Measurements from ENCODE around the gene SLC46A2. TPM values are rescaled to one million over a fixed set of nuclear protein-coding genes. Genes with fewer than 3 reads are reported as not detected.

Gene SLC46A2
- total RNA-seq, 1 experiment from 2014 or later: not detected

DNA sequence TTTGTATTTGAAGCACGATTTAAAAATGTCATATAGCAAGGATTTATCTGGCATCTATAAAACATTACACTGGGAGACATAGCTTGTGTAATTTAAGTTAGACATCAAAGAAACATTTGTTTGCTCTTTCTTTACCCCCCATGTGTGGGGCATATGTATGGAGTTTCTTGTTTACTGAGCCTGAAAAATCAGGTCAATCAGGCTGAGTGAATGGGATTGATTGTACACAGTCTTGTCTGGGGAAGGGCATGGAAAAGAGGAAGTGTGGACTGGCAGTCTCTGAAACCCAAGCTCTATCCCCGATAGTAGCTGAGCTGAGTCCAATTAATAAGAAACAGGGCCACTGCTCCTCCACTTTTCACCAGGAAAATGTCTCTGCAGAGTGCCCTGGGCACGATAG lies 49.4 kb downstream of the SLC46A2 start:
- ChIA-PET POLR2A (no interaction called here), CTCF (no interaction called here), RAD21 (ENCODE audit: low non-redundant PET in 1 of 2, low total read pairs in 2 of 2, uncharacterized antibody in 2 of 2, unreplicated experiment in 2 of 2) (no interaction called here)
- H3K36me3 ChIP-seq (ENCODE audit: control insufficient read depth in 1 of 2, insufficient read depth in 2 of 2, low read length in 2 of 2): no peaks in the 10 kb centered on the region
- no peak overlapping the region for H3K4me3 ChIP-seq (replicated peaks in 1 of 2; ENCODE audit: low read depth in 1 of 2, low read length in 2 of 2)
- no peaks in the 10 kb centered on the region for H3K9me3 ChIP-seq (ENCODE audit: control insufficient read depth in 1 of 2, insufficient read depth in 1 of 2, low read depth in 1 of 2, low read length in 2 of 2)
- no peaks in the 10 kb centered on the region for H3K27me3 ChIP-seq (ENCODE audit: insufficient read depth, low read length)
- H3K27ac ChIP-seq (ENCODE audit: low read depth, low read length): no peak overlapping the region
- H3K9me2 ChIP-seq (ENCODE audit: insufficient read depth): no peaks in the 10 kb centered on the region
- no peaks in the 10 kb centered on the region for H3K79me2 ChIP-seq (ENCODE audit: insufficient read depth, low read length)
- no peak for ATAC-seq
- H3K9ac ChIP-seq (ENCODE audit: low read length): no peak overlapping the region
- TF ChIP-seq, protein P1, sequence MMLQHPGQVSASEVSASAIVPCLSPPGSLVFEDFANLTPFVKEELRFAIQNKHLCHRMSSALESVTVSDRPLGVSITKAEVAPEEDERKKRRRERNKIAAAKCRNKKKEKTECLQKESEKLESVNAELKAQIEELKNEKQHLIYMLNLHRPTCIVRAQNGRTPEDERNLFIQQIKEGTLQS (IDR thresholded peaks at IDR 0.05): no peak
- no peak for TF ChIP-seq FOSL1 (IDR thresholded peaks at IDR 0.05; ENCODE audit: low read depth)
- TF ChIP-seq ZFX (IDR thresholded peaks at IDR 0.05): no peak
- no peak for TF ChIP-seq TCF7L2 (IDR thresholded peaks at IDR 0.05; ENCODE audit: borderline replicate concordance, extremely low read depth, insufficient read depth, insufficient read length)
- no peak for TF ChIP-seq EGR1 (IDR thresholded peaks at IDR 0.05; ENCODE audit: low read depth)
- TF ChIP-seq SP1 (IDR thresholded peaks at IDR 0.05; ENCODE audit: low read depth): no peak
- TF ChIP-seq POLR2AphosphoS5 (IDR thresholded peaks at IDR 0.05; ENCODE audit: low read depth, low read length): no peak
- TF ChIP-seq ELF1 (IDR thresholded peaks at IDR 0.05; ENCODE audit: borderline replicate concordance, low read depth): no peak
- TF ChIP-seq ZBTB33 (IDR thresholded peaks at IDR 0.05; ENCODE audit: extremely low read depth, insufficient replicate concordance, low read length): no peak
- TF ChIP-seq CTCF (IDR thresholded peaks at IDR 0.05 in 2 of 3, conservative IDR thresholded peaks at IDR 0.05 in 1 of 3; ENCODE audit: borderline replicate concordance in 1 of 3, insufficient read depth in 1 of 3, low read depth in 2 of 3, low read length in 2 of 3): no peak
- BruUV-seq (replicated peaks): no TSS peak
- H4K20me1 ChIP-seq (ENCODE audit: insufficient read depth): no peaks in the 10 kb centered on the region
- H3K4me2 ChIP-seq (ENCODE audit: low read length): no peak overlapping the region
- DNase-seq (ENCODE audit: low read depth, low spot score): no peak
- H3K4me1 ChIP-seq (ENCODE audit: control insufficient read depth in 1 of 2, insufficient read depth in 2 of 2, low read length in 2 of 2): peaks cover 0 to 9% of the 10 kb centered on the region in 2 experiments; a peak in 2 of 4 replicates
- intact Hi-C loops (cut with micrococcal nuclease): no loop called here
- H2AFZ ChIP-seq (ENCODE audit: low read depth, low read length, poor library complexity, severe bottlenecking): no peak overlapping the region

Data from HCT116 (cell line).